Activated CD8-positive, alpha-beta memory T cell treated with anti-CD3 and anti-CD28 coated beads for 24 hours (primary cell): ENCODE measurements around the gene DDT.
"Not testable (repeated sequence)": the region's sequence is repeated elsewhere in the genome, so short reads cannot be mapped to it uniquely, and the experiment has no call there.

ENCODE experiments used
- DNase-seq: peaks from one replicate; pipeline ENCODE4 v3.0.0-alpha.2; 2020

Gene DDT

DNA sequence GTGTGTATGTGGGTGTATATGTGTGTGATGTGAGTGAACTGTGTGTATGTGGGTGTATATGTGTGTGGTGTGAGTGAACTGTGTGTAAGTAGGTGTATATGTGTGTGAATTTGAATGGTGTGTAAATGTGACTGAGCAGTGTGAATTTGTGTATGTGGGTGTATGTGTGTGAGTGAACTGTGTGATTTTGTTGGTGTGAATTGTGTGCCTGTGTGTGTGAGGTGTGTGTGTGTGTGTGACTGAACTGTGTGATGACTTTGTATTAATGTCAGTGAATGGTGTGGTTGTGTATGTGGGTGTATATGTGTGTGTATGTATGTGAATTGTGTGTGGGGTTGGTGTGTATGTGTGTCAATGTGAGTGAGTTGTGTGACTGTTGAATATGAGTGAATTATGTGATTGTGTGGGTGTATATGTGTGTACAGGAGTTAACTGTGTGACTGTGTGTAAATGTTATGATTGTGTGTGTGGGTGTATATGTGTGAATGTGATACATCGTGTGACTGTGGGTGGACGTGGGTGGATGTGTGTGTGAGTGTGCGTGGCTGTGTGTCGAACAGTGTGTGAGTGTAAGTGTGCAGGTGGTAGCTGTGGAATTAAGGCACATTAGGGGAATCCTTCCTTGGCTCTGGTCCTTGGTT, 12.4 kb upstream of the DDT start:
- not testable (repeated sequence) for DNase-seq

DNA sequence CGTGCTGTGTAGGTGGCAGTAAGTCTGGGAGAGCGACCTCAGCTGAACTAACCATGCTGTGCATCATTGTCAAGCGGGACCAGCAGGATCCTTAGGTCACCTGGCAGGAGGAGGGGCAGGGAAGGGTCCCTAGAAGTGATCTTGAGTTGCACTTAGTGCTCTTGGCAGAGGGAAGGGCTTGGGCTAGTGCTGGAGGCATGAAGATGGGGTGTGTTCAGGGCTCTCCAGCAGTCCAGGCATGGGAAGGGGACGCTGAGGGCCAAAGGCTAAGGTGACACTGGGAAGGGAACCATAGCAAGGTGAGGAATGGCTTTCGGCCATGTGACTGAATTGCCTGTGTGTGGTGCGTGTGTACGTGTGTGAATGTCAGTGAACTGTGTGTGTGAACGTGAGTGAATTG, 11.8 kb upstream of the DDT start:
- DNase-seq: not testable (repeated sequence)

DNA sequence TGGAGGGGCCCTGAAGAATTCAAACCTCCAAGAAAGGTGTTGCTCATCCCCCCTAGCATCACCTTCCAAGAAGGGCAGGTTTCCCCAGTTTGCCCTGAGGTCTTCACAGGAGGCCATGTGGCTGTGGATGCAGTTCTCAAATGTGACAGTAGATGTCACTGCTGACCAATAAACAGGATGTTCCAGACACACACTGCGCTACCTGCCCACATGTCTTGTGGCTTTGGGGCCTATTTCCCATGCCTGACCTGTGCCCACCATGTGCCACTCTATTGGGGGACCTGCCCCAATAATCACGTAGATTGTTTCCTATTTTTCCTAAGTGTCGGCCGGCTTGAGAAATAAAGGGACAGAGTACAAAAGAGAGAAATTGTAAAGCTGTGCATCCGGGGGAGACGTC, 10.2 kb upstream of the DDT start:
- peak; percentile 66 for DNase-seq

DNA sequence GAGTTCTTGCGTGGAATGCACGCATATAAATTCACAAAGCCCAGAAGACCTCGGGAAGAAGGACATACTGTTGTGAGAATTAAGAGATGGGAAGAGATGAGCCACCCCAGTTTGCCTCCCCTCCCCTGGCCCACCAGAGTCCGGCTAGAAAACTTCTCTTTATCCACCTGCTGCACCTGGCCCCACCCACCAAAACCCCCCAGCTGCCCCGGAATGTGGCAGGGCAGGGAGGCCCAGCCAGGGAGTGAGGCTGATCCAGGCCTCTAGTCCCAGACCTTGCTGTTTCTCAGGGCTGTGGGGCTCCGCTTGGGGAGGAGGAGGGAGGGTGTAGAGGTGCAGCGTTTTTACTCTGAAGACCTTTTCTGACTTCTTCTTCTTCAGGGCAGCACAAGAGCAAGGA, 6.3 kb upstream of the DDT start:
- not testable (repeated sequence) for DNase-seq

DNA sequence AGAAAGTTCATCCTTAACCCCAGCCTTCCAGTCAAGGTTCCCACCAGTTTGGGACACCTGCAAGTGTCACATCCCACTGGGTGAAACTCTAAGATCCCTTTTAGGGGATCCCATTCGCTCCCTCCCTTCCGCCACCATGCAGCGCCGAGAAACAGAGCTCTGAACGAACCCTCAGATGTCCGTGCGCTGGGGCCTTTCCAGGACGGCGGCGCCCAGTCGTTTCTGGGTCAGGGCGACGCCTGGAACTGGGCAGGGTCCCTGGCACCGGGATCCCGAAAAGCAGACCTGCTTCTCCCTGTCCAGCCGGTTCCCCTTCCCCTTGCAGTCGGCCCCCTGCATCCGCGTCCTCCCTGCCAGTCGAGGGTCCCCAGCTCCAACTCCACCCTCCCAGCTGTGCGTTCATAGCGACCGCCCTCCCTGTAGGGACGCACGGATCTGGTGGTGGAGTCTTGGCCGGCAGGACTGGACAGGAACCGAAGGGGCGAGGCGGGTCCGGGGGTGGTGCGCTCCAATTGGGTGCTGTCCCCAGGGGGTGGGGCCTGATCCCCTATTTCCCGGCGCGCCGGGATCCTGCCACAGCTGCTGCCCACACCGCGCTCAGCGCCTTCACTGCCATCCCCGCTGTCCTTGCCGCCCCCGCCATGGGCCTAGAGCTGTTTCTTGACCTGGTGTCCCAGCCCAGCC, 5.5 kb upstream of the DDT start, which contains the start of gene GSTT2:
Gene GSTT2 (plus strand): TSS at position 578 of the 684 bp plus-strand sequence.
- DNase-seq: not testable (repeated sequence)

DNA sequence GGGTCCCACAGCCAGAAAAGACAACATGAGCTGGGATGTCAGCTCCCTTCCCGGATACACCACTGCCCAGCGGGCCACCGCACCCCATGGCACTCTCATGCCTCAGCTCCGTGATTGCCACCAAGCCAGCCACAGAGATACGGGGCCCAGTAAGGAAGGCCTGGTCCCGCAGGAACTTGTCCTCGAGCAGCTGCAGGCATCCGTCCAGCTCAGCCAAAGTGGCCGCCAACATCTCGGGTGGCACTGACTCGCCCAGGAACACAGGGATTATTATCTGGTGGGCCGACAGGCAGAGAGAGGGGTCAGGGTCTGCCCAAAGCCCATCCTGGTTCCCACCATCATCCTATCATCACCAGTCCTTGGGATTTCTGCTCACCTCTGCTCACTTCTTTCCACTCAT, 3.1 kb upstream of the DDT start:
- DNase-seq: not testable (repeated sequence)

DNA sequence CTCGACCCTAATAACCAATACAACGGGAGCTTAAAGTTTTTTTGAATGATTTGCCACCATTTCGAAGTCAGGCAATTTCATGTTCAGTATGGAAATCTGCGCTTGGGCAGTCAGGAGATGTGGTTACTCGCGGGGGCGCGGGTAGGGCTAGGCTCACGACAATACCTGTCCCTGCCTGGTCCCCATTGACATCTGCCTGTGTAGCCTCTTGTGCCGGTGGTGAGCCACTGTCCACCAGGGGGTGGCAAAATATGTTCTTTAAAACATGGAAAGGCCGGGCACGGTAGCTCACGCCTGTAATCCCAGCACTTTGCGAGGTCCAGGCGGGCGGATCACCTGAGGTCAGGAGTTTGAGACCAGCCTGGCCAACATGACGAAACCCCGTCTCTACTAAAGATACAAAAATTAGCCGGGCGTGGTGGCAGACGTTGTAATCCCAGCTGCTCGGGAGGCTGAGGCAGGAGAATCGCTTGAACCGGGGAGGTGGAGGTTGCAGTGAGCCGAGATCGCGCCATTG, 653 bp upstream of the DDT start:
- not testable (repeated sequence) for DNase-seq

DNA sequence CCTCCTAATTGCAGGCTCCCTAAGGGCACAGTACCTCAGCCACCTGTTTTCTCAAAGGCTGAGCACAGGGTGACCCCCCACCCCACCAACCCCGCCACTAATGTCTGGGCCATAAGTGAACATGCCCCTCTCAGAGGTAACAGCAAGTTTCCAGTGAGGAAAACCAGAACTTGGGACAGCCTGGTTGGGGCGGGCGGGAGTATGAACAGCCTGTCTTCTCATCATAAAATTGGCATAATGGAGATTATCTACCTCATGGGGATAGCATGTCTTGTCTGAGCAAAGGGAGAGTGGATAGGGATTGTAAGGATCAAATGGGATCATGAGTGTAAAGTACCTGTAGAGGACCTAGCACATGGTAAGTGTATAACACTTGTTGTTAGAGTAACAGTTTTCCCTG, 2.3 kb downstream of the DDT start:
- not testable (repeated sequence) for DNase-seq

DNA sequence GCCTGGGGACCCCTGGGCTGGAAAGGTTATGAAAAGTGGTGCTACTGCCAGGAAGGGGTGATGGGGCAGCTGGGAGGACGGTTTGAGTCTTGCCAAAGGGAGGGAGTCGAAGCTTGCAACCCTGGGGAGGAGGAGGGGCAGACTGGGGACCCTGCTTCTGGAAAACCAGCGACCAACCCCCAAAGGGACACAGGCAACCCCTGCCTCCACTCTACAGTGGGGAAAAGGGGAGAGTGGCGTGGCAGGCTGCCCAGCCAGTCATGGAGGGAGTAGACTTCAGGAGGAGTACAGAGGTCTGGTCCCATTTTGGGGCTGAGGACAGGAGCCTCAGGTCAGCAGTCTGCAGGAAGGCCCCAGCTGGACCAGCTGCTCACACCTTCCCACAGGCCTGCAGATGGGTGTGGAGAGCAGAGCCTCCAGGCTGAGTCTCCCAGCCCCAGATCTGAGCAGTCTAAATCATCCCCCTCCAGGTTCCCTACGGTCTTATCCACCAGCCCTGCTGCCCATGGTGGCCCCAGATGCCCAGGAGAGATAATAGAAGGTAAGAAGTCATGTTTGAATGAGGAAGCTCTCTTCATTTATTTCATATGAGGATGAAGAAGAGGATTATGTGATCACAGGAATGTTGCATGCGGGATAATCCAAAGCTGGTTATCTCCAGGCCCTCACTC, 3.3 kb downstream of the DDT start:
- DNase-seq: no peak

DNA sequence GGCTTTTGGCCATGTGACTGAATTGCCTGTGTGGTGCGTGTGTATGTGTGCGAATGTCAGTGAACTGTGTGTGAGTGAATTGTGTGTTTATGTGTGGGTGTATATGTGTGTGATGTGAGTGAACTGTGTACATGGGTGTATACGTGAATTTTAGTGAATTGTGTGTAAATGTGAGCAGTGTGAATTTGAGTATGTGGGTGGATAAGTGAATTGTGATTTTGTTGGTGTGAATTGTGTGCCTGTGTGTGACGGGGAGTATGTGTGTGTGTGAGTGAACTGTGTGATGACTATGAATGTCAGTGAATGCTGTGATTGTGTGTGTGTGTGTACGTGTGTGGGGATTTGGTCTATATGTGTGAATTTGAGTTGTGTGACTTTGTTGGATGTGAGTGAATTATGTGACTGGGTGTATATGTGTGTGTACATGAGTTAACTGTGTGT, 4.0 kb downstream of the DDT start:
- no peak for DNase-seq

DNA sequence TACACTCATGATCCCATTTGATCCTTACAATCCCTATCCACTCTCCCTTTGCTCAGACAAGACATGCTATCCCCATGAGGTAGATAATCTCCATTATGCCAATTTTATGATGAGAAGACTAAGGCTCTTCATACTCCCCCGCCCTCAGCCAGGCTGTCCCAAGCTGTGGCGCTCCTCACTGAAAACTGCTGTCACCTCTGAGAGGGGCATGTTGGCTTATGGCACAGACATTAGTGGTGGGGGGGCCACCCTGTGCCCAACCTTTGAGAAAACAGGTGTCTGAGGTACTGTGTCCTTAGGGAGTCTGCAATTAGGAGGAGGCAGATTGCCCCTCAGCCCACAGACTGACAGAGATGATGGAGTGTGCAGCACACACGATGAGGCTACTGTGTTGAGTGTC, 5.2 kb downstream of the DDT start:
- no peak for DNase-seq

DNA sequence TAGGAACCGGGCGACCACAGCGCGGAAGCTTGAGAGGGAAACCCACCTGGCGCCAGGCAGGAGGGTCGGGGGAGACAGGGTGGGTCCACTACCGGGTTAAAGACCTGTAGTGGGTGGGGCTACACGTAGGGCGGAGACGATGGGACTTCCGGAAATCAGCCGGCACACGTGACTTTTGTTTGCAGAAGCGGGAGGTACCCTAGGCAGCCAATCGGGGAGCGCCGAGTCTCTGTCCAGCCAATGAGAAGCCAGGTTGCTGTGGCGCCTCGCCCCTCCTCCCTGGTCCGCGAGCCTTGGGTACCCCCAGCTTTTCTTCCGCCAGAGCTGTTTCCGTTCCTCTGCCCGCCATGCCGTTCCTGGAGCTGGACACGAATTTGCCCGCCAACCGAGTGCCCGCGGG, 7.7 kb downstream of the DDT start, which contains the start of gene DDTL:
Gene DDTL (plus strand): TSS at position 321 of the 400 bp plus-strand sequence. CDS start 27 bp downstream, at position 348.
- DNase-seq: not testable (repeated sequence)

DNA sequence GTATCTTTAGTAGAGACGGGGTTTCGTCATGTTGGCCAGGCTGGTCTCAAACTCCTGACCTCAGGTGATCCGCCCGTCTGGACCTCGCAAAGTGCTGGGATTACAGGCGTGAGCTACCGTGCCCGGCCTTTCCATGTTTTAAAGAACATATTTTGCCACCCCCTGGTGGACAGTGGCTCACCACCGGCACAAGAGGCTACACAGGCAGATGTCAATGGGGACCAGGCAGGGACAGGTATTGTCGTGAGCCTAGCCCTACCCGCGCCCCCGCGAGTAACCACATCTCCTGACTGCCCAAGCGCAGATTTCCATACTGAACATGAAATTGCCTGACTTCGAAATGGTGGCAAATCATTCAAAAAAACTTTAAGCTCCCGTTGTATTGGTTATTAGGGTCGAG, 8.1 kb downstream of the DDT start:
- DNase-seq: not testable (repeated sequence)

DNA sequence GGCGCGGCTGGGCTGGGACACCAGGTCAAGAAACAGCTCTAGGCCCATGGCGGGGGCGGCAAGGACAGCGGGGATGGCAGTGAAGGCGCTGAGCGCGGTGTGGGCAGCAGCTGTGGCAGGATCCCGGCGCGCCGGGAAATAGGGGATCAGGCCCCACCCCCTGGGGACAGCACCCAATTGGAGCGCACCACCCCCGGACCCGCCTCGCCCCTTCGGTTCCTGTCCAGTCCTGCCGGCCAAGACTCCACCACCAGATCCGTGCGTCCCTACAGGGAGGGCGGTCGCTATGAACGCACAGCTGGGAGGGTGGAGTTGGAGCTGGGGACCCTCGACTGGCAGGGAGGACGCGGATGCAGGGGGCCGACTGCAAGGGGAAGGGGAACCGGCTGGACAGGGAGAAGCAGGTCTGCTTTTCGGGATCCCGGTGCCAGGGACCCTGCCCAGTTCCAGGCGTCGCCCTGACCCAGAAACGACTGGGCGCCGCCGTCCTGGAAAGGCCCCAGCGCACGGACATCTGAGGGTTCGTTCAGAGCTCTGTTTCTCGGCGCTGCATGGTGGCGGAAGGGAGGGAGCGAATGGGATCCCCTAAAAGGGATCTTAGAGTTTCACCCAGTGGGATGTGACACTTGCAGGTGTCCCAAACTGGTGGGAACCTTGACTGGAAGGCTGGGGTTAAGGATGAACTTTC, 13.0 kb downstream of the DDT start, which contains the start of gene GSTT2B:
Gene GSTT2B (minus strand): TSS at position 112 of the 688 bp plus-strand sequence. CDS start 64 bp downstream, at position 48.
- not testable (repeated sequence) for DNase-seq

DNA sequence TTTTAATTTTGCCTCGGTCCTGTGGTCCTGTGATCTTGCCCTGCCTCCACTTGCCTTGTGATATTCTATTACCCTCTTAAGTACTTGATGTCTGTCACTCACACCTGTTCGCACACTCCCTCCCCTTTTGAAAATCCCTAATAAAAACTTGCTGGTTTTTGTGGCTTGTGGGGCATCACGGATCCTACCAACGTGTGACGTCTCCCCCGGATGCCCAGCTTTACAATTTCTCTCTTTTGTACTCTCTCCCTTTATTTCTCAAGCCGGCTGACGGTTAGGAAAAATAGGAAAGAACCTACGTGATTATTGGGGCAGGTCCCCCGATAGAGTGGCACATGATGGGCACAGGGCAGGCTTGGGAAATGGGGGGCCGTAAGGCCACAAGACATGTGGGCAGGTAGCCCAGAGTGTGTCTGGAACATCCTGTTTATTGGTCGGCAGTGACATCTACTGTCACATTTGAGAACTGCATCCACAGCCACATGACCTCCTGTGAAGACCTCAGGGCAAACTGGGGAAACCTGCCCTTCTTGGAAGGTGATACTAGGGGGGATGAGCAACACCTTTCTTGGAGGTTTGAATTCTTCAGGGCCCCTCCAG, 17.8 kb downstream of the DDT start:
- peak; percentile 87 for DNase-seq

DNA sequence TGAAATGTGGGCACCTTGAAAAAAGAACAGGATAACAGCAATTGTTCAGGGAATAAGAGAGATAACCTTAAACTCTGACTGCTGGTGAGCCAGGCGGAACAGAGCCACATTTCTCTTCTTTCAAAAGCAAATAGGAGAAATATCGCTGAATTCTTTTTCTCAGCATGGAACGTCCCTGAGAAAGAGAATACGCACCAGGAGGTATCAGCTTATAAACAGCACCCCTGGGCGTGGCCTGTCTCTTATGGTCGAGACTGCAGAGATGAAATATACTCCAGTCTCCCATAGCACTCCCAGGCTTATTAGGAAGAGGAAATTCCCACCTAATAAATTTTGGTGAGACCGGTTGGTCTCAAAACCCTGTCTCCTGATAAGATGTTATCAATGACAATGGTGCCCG, 18.4 kb downstream of the DDT start:
- not testable (repeated sequence) for DNase-seq

DNA sequence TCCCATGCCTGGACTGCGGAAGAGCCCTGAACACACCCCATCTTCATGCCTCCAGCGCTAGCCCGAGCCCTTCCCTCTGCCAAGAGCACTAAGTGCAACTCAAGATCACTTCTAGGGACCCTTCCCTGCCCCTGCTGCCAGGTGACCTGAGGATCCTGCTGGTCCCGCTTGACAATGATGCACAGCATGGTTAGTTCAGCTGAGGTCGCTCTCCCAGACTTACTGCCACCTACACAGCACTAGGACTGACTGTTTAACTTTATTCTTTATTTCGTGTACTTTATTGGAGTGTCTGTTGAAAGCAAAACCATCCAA, 19.3 kb downstream of the DDT start:
- not testable (repeated sequence) for DNase-seq

DNA sequence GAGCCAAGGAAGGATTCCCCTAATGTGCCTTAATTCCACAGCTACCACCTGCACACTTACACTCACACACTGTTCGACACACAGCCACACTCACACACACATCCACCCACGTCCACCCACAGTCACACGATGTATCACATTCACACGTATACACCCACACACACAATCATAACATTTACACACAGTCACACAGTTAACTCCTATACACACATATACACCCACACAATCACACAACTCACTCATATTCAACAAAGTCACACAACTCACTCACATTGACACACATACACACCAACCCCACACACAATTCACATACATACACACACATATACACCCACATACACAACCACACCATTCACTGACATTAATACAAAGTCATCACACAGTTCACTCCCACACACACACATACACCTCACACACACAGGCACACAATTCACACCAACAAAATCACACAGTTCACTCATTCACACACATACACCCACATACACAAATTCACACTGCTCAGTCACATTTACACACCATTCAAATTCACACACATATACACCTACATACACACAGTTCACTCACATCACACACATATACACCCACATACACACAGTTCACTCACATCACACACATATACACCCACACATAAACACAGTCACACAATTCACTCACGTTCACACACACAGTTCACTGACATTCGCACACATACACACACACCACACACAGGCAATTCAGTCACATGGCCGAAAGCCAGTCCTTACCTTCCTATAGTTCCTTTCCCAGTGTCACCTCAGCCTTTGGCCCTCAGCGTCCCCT, 19.8 kb downstream of the DDT start:
- DNase-seq: not testable (repeated sequence)

DNA sequence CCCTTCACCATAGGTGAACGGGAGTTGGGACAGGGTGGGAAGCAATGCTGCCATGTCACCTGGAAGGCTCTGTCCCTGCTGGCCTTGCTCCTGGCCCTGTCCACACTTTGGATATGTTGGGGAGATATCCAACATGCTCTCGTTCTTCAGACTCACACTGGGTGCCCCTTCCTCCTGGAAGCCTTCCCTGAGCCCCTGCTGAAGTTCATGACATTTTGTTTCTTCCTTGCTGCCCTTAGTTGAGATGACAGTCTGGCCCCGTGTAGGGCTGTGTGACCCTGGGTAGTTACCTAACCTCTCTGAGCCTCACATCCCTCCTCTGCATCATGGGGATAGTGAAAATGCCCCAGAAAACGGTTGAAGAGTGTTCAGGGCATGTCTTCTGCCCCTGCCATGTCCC, 20.8 kb downstream of the DDT start:
- not testable (repeated sequence) for DNase-seq

DNA sequence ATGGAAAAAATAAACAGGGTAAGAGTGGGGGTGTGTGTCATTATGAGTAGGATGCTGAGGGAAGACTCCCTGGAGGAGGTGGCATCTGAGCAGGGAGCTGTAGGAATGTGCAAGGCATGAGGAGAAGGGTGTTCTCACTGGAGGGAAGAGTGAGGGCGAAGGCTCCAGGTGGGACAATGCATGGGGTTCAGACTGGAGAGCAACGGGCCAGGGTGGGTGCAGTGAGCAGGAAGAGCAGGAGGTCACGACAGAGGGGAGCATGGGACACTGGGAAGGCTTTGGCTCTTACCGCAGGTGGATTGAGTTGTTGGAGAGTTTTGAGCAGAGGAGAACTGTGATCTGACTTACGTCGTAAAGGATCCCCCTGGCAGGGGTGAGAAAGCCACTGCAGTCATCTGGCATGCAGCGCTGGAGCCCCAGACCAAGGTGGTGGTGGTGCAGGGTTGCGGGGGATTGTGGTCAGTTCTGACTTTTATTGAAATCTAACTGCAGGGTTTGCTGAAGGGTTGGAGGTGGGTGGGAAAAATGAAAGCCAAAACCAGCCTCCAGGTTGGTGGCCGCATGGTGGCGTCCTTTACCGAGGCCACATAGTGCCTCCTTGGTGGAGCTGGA, 21.3 kb downstream of the DDT start:
- DNase-seq: not testable (repeated sequence)

DNA sequence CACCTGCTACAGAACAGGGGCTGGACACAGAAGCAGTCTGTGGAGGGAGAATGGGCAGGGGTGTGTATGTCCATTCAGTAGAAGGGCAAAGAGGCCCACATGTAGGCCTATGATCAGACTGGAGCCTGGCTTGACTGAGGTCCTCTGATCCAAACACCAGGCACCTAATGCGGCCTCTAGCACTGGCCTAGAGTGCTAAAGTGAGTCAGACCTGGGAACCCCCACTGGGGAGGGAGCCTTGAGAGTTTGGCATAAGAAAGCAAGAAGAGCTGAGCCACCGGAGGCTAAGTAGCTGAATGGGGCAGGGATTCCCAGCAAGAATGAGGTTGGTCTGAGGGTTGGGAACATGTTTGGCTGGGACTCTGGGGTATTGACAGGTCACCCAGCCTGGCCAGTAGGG, 22.9 kb downstream of the DDT start:
- DNase-seq: not testable (repeated sequence)
